GM12892 (cell line): ENCODE data around the gene ATP11B.

ENCODE experiments used
- POLR2A ChIP-seq: IDR thresholded peaks from 2 replicates; pipeline ENCODE4 v1.6.1; 2011; ENCODE audit warnings: low read depth, low read length, control low read depth
- POLR2AphosphoS5 ChIP-seq: IDR thresholded peaks from 2 replicates; pipeline ENCODE4 v1.6.1; 2011; ENCODE audit warnings: low read depth, low read length, control low read depth
- TAF1 ChIP-seq: IDR thresholded peaks from 2 replicates; pipeline ENCODE4 v1.6.1; 2011; ENCODE audit warnings: low read depth, mild to moderate bottlenecking, control low read depth, low read length, borderline replicate concordance

DNA sequence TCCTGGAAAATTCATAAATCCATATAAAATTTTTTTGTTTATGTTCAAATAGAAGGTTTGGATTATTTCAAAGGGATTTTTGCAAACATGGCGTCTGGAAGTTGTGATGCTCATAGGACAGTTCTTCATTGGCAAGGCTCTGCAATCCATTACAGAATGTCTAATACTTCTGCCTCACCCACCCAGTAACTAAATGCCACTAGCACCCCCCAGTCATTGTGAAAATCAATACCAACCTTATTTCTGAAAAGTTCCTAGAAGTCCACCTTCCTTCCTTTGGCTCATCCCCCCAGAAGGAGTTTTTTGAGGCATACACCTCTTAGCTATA is 17.9 kb downstream of the ATP11B start:
- TF ChIP-seq POLR2A (no peak), POLR2AphosphoS5 (no peak), TAF1 (no peak)
